HepG2 (cell line): ENCODE results near the gene HSF2BP. TPM values are rescaled to one million over a fixed set of nuclear protein-coding genes. Genes with fewer than 3 reads are reported as not detected.

Source experiments
- CEBPB ChIP-seq: IDR thresholded peaks from 2 replicates; pipeline ENCODE4 v1.6.1; 2011; ENCODE audit warnings: low read depth, low read length, improper control_type of control experiment, borderline replicate concordance
- ERF ChIP-seq: IDR thresholded peaks from 2 replicates; pipeline ENCODE4 v1.6.1; 2018; ENCODE audit warnings: missing biosample characterization, missing genetic modification reagents
- FOXA1 ChIP-seq, 2 experiments: fragments of 450-650 bp in 1 of 2; sonication (generic) in 1 of 2; formaldehyde crosslinking in 1 of 2; IDR thresholded peaks; 2 replicates each; pipeline versions ENCODE4 v1.4.0 to v1.6.1; 2016 to 2020; ENCODE audit warnings: missing genetic modification reagents in 1 of 2
- GTF3A ChIP-seq: sonication (generic); formaldehyde crosslinking; conservative IDR thresholded peaks from 2 replicates; pipeline ENCODE4 v1.4.0; 2020; ENCODE audit warnings: mild to moderate bottlenecking, missing genetic modification reagents
- HES4 ChIP-seq: sonication (generic); formaldehyde crosslinking; IDR thresholded peaks from 2 replicates; pipeline ENCODE4 v1.9.0; 2021; ENCODE audit warnings: mild to moderate bottlenecking, missing genetic modification reagents, borderline replicate concordance
- HNF1B ChIP-seq: sonication (generic); formaldehyde crosslinking; IDR thresholded peaks from 2 replicates; pipeline ENCODE4 v1.5.1; 2020; ENCODE audit warnings: mild to moderate bottlenecking, moderate library complexity, missing genetic modification reagents
- JDP2 ChIP-seq: sonication (generic); formaldehyde crosslinking; IDR thresholded peaks from 2 replicates; pipeline ENCODE4 v1.8.1; 2022; ENCODE audit warnings: missing genetic modification reagents, borderline replicate concordance
- KLF11 ChIP-seq: IDR thresholded peaks from 2 replicates; pipeline ENCODE4 v1.6.1; 2016; ENCODE audit warnings: missing compliant biosample characterization
- MED13 ChIP-seq: sonication (generic); formaldehyde crosslinking; IDR thresholded peaks from 2 replicates; pipeline ENCODE4 v1.5.0; 2020; ENCODE audit warnings: missing genetic modification reagents
- MXI1 ChIP-seq: IDR thresholded peaks from 3 replicates; pipeline ENCODE4 v1.6.1; 2012; ENCODE audit warnings: low read depth, low read length, inconsistent platforms, borderline replicate concordance
- NBN ChIP-seq: fragments of 450-650 bp; conservative IDR thresholded peaks from 2 replicates; pipeline ENCODE4 v1.6.1; 2017
- NFIC ChIP-seq: IDR thresholded peaks from 2 replicates; pipeline ENCODE4 v1.6.1; 2012; ENCODE audit warnings: mild to moderate bottlenecking, low read length, inconsistent platforms
- NR2C2 ChIP-seq: sonication (generic); formaldehyde crosslinking; IDR thresholded peaks from 2 replicates; pipeline ENCODE4 v1.4.0; 2020; ENCODE audit warnings: missing genetic modification reagents, mild to moderate bottlenecking, moderate library complexity, borderline replicate concordance
- SMARCE1 ChIP-seq: fragments of 450-650 bp; IDR thresholded peaks from 2 replicates; pipeline ENCODE4 v1.6.1; 2017; ENCODE audit warnings: borderline replicate concordance
- TEAD2 ChIP-seq: sonication (generic); formaldehyde crosslinking; IDR thresholded peaks from 2 replicates; pipeline ENCODE4 v1.9.0; 2021; ENCODE audit warnings: missing genetic modification reagents
- ZBED4 ChIP-seq: sonication (generic); formaldehyde crosslinking; IDR thresholded peaks from 2 replicates; pipeline ENCODE4 v1.4.0; 2020; ENCODE audit warnings: missing genetic modification reagents, borderline replicate concordance
- ZBTB14 ChIP-seq: sonication (generic); formaldehyde crosslinking; IDR thresholded peaks from 2 replicates; pipeline ENCODE4 v1.4.0; 2020; ENCODE audit warnings: missing genetic modification reagents
- ZBTB7B ChIP-seq: sonication (generic); formaldehyde crosslinking; IDR thresholded peaks from 2 replicates; pipeline ENCODE4 v1.4.0; 2020; ENCODE audit warnings: missing genetic modification reagents
- ZEB1 ChIP-seq: IDR thresholded peaks from 2 replicates; pipeline ENCODE4 v1.6.1; 2012; ENCODE audit warnings: mild to moderate bottlenecking, low read depth, inconsistent platforms; ENCODE audit not compliant: insufficient replicate concordance
- ZMAT3 ChIP-seq: sonication (generic); formaldehyde crosslinking; conservative IDR thresholded peaks from 2 replicates; pipeline ENCODE4 v1.7.0; 2021; ENCODE audit warnings: missing genetic modification reagents
- ZNF343 ChIP-seq: sonication (generic); formaldehyde crosslinking; IDR thresholded peaks from 2 replicates; pipeline ENCODE4 v1.4.0; 2020; ENCODE audit warnings: mild to moderate bottlenecking, missing genetic modification reagents
- ZNF501 ChIP-seq: sonication (generic); formaldehyde crosslinking; IDR thresholded peaks from 2 replicates; pipeline ENCODE4 v1.5.1; 2020; ENCODE audit warnings: mild to moderate bottlenecking, moderate library complexity, missing genetic modification reagents
- ZNF543 ChIP-seq: sonication (generic); formaldehyde crosslinking; IDR thresholded peaks from 2 replicates; pipeline ENCODE4 v1.4.0; 2020; ENCODE audit warnings: mild to moderate bottlenecking, missing genetic modification reagents
- ZNF839 ChIP-seq: sonication (generic); formaldehyde crosslinking; IDR thresholded peaks from 2 replicates; pipeline ENCODE4 v1.4.0; 2020; ENCODE audit warnings: missing genetic modification reagents, mild to moderate bottlenecking, borderline replicate concordance
- polyA plus RNA-seq, 8 experiments: library from polyadenylated mRNA; depleted of rRNA in 3 of 8; stranded (reverse) in 7 of 8; unstranded in 1 of 8; fragments of >200 nt; fragmentation: Illumina TruSeq in 4 of 8; extraction: Trizol in 4 of 8; gene quantifications; 2 replicates each; pipeline versions ENCODE4 v1.2.1 to v1.2.3, GENCODE V29; 2011 to 2016; ENCODE audit warnings: low read depth in 4 of 8, missing spikeins in 1 of 8, mixed read lengths in 1 of 8; ENCODE audit not compliant: insufficient read depth in 1 of 8
- total RNA-seq, 5 experiments: library from RNA; depleted of rRNA; stranded (reverse); fragments of >200 nt; fragmentation: Illumina TruSeq; extraction: Trizol; gene quantifications; 2 replicates each; pipeline ENCODE4 v1.2.3, GENCODE V29; 2016; ENCODE audit warnings: low read depth in 1 of 5

Gene HSF2BP
- total and polyA plus RNA-seq, 2 of the 13 experiments (the other 11 are each of a cell fraction or from before 2014, with no cell fraction given) = 0.67 to 2.2 TPM

- TF ChIP-seq HNF1B (CRISPR knock-in tag) = peak; percentile 34
- TF ChIP-seq ZNF543 (CRISPR knock-in tag) = no peak; the same call in 1 of the 2 replicates
- TF ChIP-seq FOXA1 (IDR thresholded peaks at IDR 0.05) = no peak
- peak; percentile 45; the same call in 1 of the 2 replicates for TF ChIP-seq FOXA1 (CRISPR knock-in tag; IDR thresholded peaks at IDR 0.05)
- TF ChIP-seq MXI1 = peak; percentile 88; the same call in 2 of the 3 replicates
- TF ChIP-seq ZNF343 = 0 out of 2 replicates have a peak, but pooled peaks have one; percentile 35
- TF ChIP-seq HES4 (CRISPR knock-in tag) = peak; percentile 94
- TF ChIP-seq GTF3A (CRISPR knock-in tag) = no peak
- TF ChIP-seq TEAD2 (CRISPR knock-in tag) = peak; percentile 97
- TF ChIP-seq NR2C2 (CRISPR knock-in tag) = peak; percentile 72; the same call in 1 of the 2 replicates
- TF ChIP-seq ZNF839 (CRISPR knock-in tag) = no peak
- no peak for TF ChIP-seq CEBPB
- 0 out of 2 replicates have a peak, but pooled peaks have one; percentile 50 for TF ChIP-seq JDP2 (CRISPR knock-in tag)
- peak; percentile 88 for TF ChIP-seq MED13 (CRISPR knock-in tag)
- peak; percentile 83 for TF ChIP-seq ZBTB14
- peak; percentile 95 for TF ChIP-seq ZMAT3 (CRISPR knock-in tag)
- TF ChIP-seq ZNF501 = no peak
- TF ChIP-seq ZEB1 = no peak
- no peak for TF ChIP-seq NFIC
- TF ChIP-seq ZBTB7B (CRISPR knock-in tag) = peak; percentile 23; the same call in 1 of the 2 replicates
- peak; percentile 88 for TF ChIP-seq ERF (CRISPR knock-in tag)
- peak; percentile 80; the same call in 1 of the 2 replicates for TF ChIP-seq KLF11
- no peak for TF ChIP-seq NBN
- no peak for TF ChIP-seq ZBED4 (CRISPR knock-in tag)
- no peak for TF ChIP-seq SMARCE1
Observed at GRCh38 chr21:43659136-43660000, at the start of gene HSF2BP, which contains the start of gene RRP1B (continued).
